Endothelial cell of umbilical vein (primary cell): ENCODE results near the gene PCSK6. TPM values are rescaled to one million over a fixed set of nuclear protein-coding genes. Genes with fewer than 3 reads are reported as not detected.

Experiments
- BruUV-seq: library from RNA; stranded (reverse); fragments of 400-500 nt; replicated peaks from 2 replicates; lab custom pipeline; 2021; lab: Mats Ljungman, UMichigan
- CTCF ChIA-PET: fragments of 300-600, 350-600 bp; sonication (Branson Sonifier 250); formaldehyde crosslinking; loops from one replicate; lab custom pipeline; 2021; ENCODE audit warnings: antibody characterized with exemption, inconsistent platforms; lab: Charles Lee
- POLR2A ChIA-PET: fragments of 300-600, 350-600 bp; sonication (Branson Sonifier 250); formaldehyde crosslinking; loops from one replicate; lab custom pipeline; 2021; ENCODE audit warnings: antibody characterized with exemption, inconsistent platforms; lab: Charles Lee
- DNase-seq: peaks from one replicate; pipeline ENCODE4 v3.0.0-alpha.2; 2011; ENCODE audit warnings: low read depth, low spot score
- FAIRE-seq: peaks from 2 replicates; lab custom pipeline; 2011; peaks lifted over from hg19 to GRCh38; lab: Jason Lieb, UNC
- H2AFZ ChIP-seq: 2 replicates; pipeline ENCODE4 v1.6.0; 2012; ENCODE audit warnings: low read depth, low read length, control low read depth, inconsistent platforms
- H3K27ac ChIP-seq: 2 replicates; pipeline ENCODE4 v1.5.1; 2011; ENCODE audit warnings: low read depth, mild to moderate bottlenecking, control low read depth, low read length, moderate library complexity; ENCODE audit not compliant: insufficient read depth
- H3K27me3 ChIP-seq, 2 experiments: 2 replicates each; pipeline versions ENCODE4 v1.6.0 to v1.6.1; 2011; ENCODE audit warnings: low read length in 2 of 2, mixed read lengths in 1 of 2; ENCODE audit not compliant: control insufficient read depth in 2 of 2, insufficient read depth in 2 of 2
- H3K36me3 ChIP-seq, 2 experiments: 2 replicates in 1 of 2; 3 replicates in 1 of 2; pipeline ENCODE4 v1.5.1; 2011; ENCODE audit warnings: low read length in 2 of 2, mild to moderate bottlenecking in 1 of 2, moderate library complexity in 1 of 2; ENCODE audit not compliant: control insufficient read depth in 2 of 2, insufficient read depth in 2 of 2; ENCODE audit errors: extremely low read depth in 1 of 2
- H3K4me1 ChIP-seq: 3 replicates; pipeline ENCODE4 v1.5.1; 2011; ENCODE audit warnings: mild to moderate bottlenecking, low read length; ENCODE audit not compliant: control insufficient read depth, insufficient read depth; ENCODE audit errors: extremely low read depth
- H3K4me2 ChIP-seq: 2 replicates; pipeline ENCODE4 v1.6.1; 2011; ENCODE audit warnings: low read length, control low read depth, mixed read lengths; ENCODE audit not compliant: insufficient read depth
- H3K4me3 ChIP-seq, 3 experiments: fragments of 200-600 bp in 1 of 3; sonication (generic), shearing (Covaris generic) in 1 of 3; replicated peaks in 1 of 3; 2 replicates each; pipeline ENCODE4 v1.5.1; 2011 to 2016; ENCODE audit warnings: control low read depth in 3 of 3, low read length in 3 of 3, mild to moderate bottlenecking in 2 of 3, inconsistent platforms in 1 of 3, low read depth in 1 of 3, moderate library complexity in 1 of 3; ENCODE audit not compliant: insufficient read depth in 1 of 3
- H3K79me2 ChIP-seq: 2 replicates; pipeline ENCODE4 v1.6.0; 2012; ENCODE audit warnings: low read length, inconsistent platforms; ENCODE audit not compliant: control insufficient read depth, insufficient read depth
- H3K9ac ChIP-seq: replicated peaks from 2 replicates; pipeline ENCODE3; 2011; ENCODE audit warnings: low read length, control low read depth; ENCODE audit not compliant: insufficient read depth; ENCODE audit errors: extremely low read depth
- H3K9me1 ChIP-seq: replicated peaks from 3 replicates; pipeline ENCODE4 v1.6.0; 2011; ENCODE audit warnings: mild to moderate bottlenecking, low read length; ENCODE audit not compliant: control insufficient read depth, insufficient read depth; ENCODE audit errors: extremely low read depth
- H3K9me3 ChIP-seq: replicated peaks from 2 replicates; pipeline ENCODE4 v1.5.1; 2012; ENCODE audit warnings: low read length, inconsistent platforms; ENCODE audit not compliant: control insufficient read depth, insufficient read depth
- H4K20me1 ChIP-seq: replicated peaks from 2 replicates; pipeline ENCODE3; 2011; ENCODE audit warnings: mild to moderate bottlenecking, low read length; ENCODE audit not compliant: control insufficient read depth, insufficient read depth; ENCODE audit errors: extremely low read depth
- EZH2 ChIP-seq: IDR thresholded peaks from 2 replicates; pipeline ENCODE4 v1.6.1; 2012; ENCODE audit warnings: borderline replicate concordance, low read depth, mild to moderate bottlenecking, moderate library complexity, low read length, inconsistent platforms; ENCODE audit not compliant: severe bottlenecking
- FOS ChIP-seq: IDR thresholded peaks from 2 replicates; pipeline ENCODE4 v1.6.1; 2011; ENCODE audit warnings: mild to moderate bottlenecking, low read length, moderate library complexity, borderline replicate concordance; ENCODE audit not compliant: insufficient read depth
- GATA2 ChIP-seq: IDR thresholded peaks from 2 replicates; pipeline ENCODE4 v1.7.0; 2011; ENCODE audit warnings: low read depth, mild to moderate bottlenecking, moderate library complexity, mixed read lengths, low read length; ENCODE audit not compliant: insufficient read length, insufficient read depth
- JUN ChIP-seq: IDR thresholded peaks from 2 replicates; pipeline ENCODE4 v1.6.1; 2011; ENCODE audit warnings: borderline replicate concordance, low read depth; ENCODE audit not compliant: insufficient read length, insufficient read depth
- MAX ChIP-seq: IDR thresholded peaks from 2 replicates; pipeline ENCODE4 v1.6.1; 2011; ENCODE audit not compliant: insufficient read depth, insufficient read length
- MYC ChIP-seq: IDR thresholded peaks from one replicate; pipeline ENCODE4 v1.6.1; 2011; ENCODE audit warnings: mild to moderate bottlenecking, low read depth, low read length
- POLR2A ChIP-seq: IDR thresholded peaks from 2 replicates; pipeline ENCODE4 v1.6.1; 2012; ENCODE audit warnings: low read depth, mild to moderate bottlenecking, control low read depth, low read length
- POLR2AphosphoS5 ChIP-seq: IDR thresholded peaks from 2 replicates; pipeline ENCODE4 v1.6.1; 2012; ENCODE audit warnings: low read depth, mild to moderate bottlenecking, control low read depth, low read length, moderate library complexity; ENCODE audit not compliant: insufficient read depth
- dilution Hi-C: fragments of 300-500 bp; cut with MboI; formaldehyde crosslinking; loops from one replicate; pipeline ENCODE4 v1.15.0; 2019; ENCODE audit warnings: low sequenced_read_pairs; ENCODE audit not compliant: extremely low pct_ligation_motif_present
- intact Hi-C: fragments of 100-400 bp; cut with micrococcal nuclease; formaldehyde crosslinking; loops from one replicate; pipeline ENCODE4 v1.10.0; 2022
- polyA plus RNA-seq, 4 experiments: library from polyadenylated mRNA; depleted of rRNA in 3 of 4; stranded (reverse) in 3 of 4; unstranded in 1 of 4; fragments of >200 nt; gene quantifications; 2 replicates each; pipeline versions ENCODE4 v1.2.1 to v1.2.3, GENCODE V29; 2011 to 2012; ENCODE audit warnings: missing spikeins in 1 of 4
- total RNA-seq: library from RNA; stranded (reverse); gene quantifications from 2 replicates; pipeline ENCODE4 v1.2.3, GENCODE V29; 2021
- TF ChIP-seq, protein P1 (sequence below), 2 donors: IDR thresholded peaks; 1 replicate in 1 of 2; 2 replicates in 1 of 2; pipeline ENCODE4 v1.5.1; 2011; ENCODE audit warnings: low read length in 2 of 2, mild to moderate bottlenecking in 2 of 2, moderate library complexity in 2 of 2, control low read depth in 1 of 2, inconsistent platforms in 1 of 2, low read depth in 1 of 2; ENCODE audit not compliant: insufficient read depth in 1 of 2; ENCODE audit errors: extremely low read depth in 1 of 2

The PCSK6 gene
- total and polyA plus RNA-seq, 2 donors (not counting 3 experiments of a cell fraction or from before 2014, with no cell fraction given), result 0.18 to 0.69 TPM

DNA sequence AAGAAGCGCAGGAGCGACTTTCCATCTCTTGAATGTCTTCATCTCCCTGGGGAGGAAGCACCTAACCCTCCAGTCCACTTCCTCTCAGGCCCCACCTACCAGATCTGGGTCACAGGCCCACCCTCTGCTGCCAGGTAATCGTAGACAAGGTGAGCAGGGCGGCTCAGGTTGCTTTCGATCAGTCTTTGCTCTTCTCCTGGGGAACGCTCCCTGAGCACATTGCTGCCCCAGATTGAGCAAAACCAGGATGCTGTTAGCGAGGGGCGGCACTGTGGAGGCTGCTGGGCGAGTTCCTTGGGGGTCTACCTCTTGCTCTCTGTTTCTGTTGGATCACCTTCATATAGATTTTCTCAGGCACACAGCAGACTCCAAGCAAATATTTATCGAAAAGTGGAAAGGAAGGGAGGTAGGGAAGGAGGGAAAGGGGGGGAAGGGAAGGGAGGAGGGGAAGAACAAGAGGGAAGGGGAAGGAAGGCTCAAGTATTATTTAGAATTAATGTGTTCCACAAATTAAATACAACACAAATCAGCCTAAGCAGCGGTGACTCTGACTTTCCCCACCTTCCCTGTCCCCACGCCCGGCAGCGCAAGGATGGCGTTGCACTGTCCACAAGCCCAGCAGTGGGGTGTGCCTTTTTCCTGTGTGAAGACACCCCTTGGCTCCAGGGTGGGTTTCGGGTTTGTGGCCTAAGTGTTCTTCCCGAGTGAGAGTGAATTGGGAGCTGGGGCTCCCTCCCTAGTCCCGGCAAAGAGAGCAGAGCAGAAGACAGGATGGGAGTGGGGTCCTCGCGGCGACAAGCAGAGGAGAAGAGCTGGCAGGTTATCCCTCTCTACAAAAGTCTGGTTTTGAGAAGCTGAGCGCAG is 6.1 kb upstream of the PCSK6 start:
- dilution Hi-C loops, result no loop called here
- Histone ChIP-seq H3K4me1 (no peaks in the 10 kb centered on the region), H3K79me2 (no peaks in the 10 kb centered on the region), H3K9me3 (no peaks in the 10 kb centered on the region), H3K27me3 (peaks cover 8 to 9% of the 10 kb centered on the region in 2 experiments), H3K4me2 (no peak overlapping the region), H4K20me1 (no peaks in the 10 kb centered on the region), H2AFZ (no peak overlapping the region), H3K9me1 (no peaks in the 10 kb centered on the region), H3K36me3 (no peaks in the 10 kb centered on the region), H3K9ac (no peak overlapping the region), H3K27ac (no peak overlapping the region), H3K4me3 (no peak overlapping the region)
- CTCF ChIA-PET, result no interaction called here
- DNase-seq (no peak), FAIRE-seq (no peak)
- BruUV-seq, result no TSS peak
- TF ChIP-seq JUN (no peak), MAX (no peak), EZH2 (no peak), GATA2 (no peak), MYC (no peak), FOS (no peak), POLR2AphosphoS5 (no peak), POLR2A (no peak)
- TF ChIP-seq, protein P1, sequence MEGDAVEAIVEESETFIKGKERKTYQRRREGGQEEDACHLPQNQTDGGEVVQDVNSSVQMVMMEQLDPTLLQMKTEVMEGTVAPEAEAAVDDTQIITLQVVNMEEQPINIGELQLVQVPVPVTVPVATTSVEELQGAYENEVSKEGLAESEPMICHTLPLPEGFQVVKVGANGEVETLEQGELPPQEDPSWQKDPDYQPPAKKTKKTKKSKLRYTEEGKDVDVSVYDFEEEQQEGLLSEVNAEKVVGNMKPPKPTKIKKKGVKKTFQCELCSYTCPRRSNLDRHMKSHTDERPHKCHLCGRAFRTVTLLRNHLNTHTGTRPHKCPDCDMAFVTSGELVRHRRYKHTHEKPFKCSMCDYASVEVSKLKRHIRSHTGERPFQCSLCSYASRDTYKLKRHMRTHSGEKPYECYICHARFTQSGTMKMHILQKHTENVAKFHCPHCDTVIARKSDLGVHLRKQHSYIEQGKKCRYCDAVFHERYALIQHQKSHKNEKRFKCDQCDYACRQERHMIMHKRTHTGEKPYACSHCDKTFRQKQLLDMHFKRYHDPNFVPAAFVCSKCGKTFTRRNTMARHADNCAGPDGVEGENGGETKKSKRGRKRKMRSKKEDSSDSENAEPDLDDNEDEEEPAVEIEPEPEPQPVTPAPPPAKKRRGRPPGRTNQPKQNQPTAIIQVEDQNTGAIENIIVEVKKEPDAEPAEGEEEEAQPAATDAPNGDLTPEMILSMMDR (IDR thresholded peaks at IDR 0.05; ENCODE audit: extremely low read depth in 1 of 2, insufficient read depth in 1 of 2, low read depth in 1 of 2, low read length in 2 of 2), result no peak
- POLR2A ChIA-PET, result no interaction called here
- intact Hi-C loops, result no loop called here
